B cell (primary cell): ENCODE measurements around the gene STRBP.

Experiments
- CTCF ChIP-seq: fragments of 200-600 bp; IDR thresholded peaks from one replicate; pipeline ENCODE4 v1.8.0; 2022; ENCODE audit warnings: antibody characterized with exemption, mild to moderate bottlenecking
- EZH2 ChIP-seq: IDR thresholded peaks from 2 replicates; pipeline ENCODE4 v1.6.1; 2012; ENCODE audit warnings: borderline replicate concordance, low read depth, mild to moderate bottlenecking, moderate library complexity, low read length; ENCODE audit not compliant: insufficient read depth, poor library complexity, severe bottlenecking

GRCh38 chr9:123121457-123121856, 146.9 kb downstream of the STRBP start:
- TF ChIP-seq CTCF, result no peak
- TF ChIP-seq EZH2, result no peak
